GDM1 (cell line): ENCODE results near the gene KIF26A.
A peak's percentile ranks its signal among the peaks of the same experiment; 100 is the strongest.

Experiments
- DNase-seq: peaks from one replicate; lab custom pipeline; 2025; lab: John Stamatoyannopoulos, UW

KIF26A gene

DNA sequence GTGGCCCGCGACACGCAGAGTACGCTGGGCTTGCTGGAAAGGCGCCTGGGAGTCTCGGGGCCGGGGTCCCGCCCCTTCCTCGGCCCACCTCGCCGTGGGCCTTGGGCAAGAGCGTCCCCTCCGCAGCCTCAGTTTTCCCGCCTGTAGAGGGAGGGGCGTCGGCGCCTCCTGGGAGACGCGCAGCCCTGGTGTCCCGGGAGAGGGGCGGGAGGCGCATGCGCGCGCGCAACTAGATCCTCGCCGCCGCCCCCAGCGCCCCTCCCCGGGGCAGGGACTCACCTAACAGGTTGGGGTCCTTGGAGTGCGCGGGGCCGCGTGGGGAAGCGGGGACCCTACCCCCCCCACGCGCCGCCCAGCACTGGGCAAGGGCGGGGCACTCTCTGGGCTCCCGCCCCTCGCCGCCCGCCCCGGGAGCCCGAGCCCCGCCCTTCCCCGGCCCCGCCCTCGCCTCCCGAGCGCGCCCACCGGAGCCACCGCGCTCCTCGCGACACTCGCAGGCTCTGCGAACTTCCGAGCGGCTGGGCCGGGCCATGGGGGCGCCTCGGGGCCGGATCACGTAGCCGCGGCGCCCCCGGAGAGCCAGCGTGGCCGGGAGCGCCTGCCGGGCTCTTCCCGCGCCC is at the start of gene KIF26A:
Gene KIF26A, plus strand, starts transcription at position 490 of the 620 bp plus-strand sequence. CDS start 136 bp downstream, outside the sequence.
- no peak for DNase-seq

DNA sequence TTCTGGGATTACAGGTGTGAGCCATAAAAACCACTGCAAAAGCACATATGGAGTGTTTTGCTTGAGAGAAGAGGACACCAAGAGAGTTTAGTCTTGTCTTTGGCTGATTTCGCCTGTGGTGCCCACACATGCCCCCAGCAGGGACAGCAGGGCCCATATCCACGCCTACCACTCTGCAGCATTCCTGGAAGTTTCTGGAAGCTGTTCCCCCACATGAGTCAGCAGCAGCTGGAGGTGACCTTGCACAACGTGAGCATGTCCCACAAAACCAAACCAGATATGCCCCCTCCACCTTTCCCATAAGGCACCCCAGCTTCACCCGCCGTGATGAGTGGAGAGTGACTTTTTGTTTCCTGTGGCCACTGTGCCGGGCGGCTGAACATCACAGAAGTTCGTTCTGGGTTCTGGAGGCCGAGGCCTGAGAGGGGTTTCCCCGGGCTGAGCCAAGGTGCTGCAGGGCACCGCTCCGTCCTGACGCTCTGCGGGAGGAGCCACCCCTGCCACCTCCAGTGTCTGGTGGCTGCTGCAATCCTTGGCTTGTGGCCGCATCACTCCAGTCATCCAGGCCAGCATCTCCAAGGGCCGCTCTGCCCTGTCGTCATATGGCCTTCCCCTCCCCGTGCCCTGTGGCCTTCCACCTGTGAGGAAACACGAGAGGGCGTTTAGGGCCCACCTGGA is 48.2 kb upstream of the KIF26A start:
- no peak for DNase-seq

DNA sequence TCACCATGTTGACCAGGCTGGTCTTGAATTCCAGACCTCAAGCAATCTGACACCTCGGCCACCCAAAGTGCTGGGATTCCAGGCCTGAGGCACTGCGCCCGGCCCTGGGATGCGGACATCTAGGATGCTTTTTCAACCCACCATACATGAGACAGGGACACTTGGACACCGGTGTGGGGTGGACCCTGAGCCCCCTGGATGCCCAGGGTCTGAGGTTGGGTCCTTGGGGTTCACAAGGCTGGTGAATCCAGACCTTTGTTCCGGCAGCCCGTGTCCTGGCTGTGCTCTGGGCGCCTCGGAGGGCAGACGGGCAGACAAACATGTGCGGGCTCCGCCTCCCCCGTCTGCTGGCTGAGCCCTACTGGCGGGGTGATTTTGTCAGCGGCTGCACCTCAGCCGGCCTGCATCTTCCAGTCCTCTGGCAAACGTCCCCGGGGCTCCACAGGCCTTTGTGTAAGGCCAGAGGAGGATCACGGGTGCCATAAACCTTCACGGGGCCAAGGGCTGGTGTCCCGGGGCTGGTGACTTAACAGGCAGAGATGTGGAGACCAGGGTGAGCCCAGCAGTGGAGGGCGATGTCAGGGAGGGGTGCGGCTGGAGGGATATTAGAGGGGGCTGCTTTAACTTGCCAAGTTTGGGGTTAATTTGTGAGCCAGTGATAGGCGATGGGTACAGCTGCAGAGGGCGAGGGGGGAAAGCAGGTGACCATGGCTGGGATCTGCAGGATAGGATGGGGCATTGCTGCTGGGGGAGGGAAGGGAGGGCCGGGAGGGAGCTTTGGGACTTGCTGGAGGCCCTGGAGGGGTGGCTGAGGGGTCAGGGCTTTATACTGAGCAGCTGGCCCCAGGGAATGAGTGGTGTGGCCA is 47.1 kb upstream of the KIF26A start:
- no peak for DNase-seq

DNA sequence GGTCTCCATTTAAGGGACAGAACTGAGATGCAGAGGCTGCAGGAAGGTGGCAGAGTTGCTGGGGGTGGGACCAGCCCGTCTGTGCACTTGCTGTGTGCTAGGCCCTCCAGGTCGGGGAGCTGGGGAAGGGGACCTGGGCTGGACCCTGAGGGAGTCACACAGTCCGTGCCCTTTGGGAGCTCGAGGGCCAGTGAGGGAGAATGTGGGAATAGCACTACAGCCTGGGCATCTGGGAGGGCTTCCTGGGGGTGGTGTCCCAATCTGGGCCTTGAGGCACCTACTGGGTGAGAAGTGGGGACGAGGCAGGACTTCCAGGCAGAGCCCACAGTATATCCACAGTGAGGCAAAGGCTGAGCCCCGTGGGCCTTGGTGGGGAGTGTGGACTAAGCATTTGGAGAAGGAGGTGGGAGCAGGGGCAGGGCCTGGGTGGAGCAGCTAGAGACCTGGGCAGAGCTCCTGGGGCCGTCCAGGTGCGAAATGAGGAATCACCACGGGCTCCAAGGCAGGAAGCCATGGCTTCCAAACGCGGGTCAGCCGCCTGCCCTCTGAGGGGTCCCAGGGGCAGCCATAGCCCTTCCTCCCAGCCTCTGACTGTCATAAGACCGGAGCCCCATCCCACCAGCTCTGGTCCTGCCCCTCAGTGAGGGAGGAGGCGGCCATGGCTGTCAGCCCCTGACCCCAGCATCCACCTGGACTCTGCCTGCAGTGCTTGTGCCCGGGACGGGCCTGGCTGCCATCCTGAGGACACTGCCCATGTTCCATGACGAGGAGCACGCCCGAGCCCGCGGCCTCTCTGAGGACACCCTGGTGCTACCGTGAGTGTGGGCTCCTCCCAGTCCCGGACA is 46.2 kb upstream of the KIF26A start:
- no peak for DNase-seq

DNA sequence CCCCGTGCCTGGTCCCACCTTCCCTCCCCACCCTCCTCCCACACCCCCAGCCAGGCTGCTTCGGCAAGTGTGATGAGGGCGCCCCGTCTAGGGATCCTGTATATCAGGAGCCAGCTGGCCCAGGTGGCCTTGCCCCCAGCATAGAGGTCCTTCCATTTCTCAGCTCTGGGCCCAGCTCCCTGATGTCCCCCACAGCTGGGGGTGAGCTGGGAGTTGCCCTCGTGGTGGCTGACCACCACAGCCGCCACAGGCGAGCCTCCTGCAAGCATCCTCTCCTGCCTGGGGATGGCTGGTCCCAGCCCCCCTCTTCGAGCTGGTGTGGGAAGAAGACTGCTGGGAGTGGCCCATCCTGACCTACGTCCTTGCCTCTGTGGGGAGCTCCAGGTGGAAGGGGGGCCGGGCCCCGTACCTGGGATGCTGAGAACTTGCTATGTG is 45.4 kb upstream of the KIF26A start:
- no peak for DNase-seq

DNA sequence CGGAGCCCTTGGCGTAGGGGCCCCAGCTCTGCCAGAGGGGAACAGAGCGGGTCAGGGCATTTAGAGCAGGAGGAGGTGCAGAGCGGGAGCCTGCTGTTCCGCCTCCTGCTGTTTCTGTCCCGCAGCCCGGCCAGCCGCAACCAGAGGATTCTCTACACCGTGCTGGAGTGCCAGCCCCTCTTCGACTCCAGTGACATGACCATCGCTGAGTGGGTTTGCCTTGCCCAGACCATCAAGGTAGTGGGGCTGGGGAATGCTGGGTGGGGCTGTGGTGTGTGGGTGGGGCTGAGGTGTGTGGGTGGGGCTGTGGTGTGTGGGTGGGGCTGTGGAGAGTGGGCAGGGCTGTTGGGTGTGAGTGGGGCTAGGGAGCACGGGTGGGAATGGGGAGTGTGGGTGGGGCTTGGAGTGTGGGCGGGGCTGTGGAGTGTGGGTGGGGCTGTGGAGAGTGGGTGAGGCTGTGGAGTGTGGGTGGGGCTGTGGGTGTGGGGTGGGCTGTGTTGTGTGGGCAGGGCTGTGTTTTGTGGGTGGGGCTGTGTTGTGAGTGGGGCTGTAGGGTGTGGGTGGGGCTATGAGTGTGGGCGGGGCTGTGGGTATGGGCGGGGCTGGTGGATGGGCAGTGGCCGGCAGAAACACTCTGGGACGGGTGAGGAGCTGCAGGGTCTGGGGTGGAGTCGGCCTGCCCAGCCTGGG is 44.9 kb upstream of the KIF26A start:
- DNase-seq, result no peak

DNA sequence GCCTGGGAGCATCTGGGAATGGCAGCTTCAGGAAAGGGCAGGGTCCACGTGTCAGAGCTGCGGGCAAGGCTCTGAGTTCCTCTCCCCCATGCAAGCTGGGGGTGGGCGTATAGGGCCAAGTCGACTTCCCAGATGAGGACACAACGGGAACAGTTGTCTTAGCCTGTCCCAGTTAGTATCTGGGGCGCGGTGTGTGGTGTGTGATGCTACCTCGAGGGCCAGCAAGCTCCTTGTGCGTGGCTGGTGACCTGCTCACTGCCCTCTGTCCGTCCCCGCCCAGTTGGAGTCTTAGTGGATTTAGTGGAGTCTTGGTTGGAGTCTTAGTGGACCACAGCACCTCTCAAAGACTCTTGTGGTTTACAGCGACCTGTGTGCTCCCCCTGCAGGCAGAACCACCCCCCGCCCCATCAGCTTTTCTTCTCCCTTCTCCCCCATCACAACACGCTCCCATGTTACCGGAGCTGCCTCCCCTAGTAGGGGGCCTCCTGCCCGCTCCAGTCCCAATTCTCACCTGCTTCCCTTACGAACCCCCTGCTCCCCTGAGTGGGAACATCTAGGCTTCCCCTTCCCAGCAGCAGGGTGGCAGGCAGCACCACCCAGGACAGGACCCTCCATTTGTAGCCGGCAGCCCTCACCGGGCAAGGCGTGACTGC is 44.2 kb upstream of the KIF26A start:
- DNase-seq, result no peak

DNA sequence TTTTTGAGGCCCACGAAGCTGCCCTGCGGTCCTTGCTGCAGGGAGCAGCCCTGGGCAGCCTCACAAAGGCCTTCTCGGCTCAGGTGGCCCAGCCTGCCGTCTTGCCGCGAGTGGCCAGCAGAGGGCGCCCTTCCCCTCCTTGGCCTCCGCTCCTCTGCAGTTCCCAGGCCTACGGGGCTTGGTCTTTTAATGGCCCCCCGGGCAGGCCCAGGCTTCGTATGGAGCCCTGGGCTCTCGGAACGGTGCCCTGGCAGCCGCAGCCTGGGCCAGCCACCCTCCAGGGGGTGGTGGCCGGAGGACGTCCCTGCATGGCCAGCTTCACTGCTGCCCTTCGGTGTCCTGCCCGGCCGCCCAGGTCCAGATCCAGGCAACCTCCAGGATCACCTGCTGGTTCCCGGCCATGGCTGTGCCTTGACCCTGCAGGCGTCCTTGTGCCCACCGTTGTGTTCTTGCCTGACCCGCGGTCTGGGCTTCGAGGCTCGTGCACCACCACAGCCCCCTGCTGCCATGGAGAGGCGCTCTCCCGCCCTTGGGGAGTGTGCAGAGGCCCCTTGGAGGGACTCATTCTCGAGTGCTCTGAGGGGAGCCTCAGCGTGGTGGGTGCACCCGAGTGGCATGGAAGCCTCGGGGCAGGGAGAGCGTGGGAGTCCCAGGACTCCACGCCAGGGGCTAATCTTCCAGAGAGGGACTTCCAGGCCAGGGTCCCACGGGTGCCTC is 43.5 kb upstream of the KIF26A start:
- DNase-seq, result peak; percentile 49

DNA sequence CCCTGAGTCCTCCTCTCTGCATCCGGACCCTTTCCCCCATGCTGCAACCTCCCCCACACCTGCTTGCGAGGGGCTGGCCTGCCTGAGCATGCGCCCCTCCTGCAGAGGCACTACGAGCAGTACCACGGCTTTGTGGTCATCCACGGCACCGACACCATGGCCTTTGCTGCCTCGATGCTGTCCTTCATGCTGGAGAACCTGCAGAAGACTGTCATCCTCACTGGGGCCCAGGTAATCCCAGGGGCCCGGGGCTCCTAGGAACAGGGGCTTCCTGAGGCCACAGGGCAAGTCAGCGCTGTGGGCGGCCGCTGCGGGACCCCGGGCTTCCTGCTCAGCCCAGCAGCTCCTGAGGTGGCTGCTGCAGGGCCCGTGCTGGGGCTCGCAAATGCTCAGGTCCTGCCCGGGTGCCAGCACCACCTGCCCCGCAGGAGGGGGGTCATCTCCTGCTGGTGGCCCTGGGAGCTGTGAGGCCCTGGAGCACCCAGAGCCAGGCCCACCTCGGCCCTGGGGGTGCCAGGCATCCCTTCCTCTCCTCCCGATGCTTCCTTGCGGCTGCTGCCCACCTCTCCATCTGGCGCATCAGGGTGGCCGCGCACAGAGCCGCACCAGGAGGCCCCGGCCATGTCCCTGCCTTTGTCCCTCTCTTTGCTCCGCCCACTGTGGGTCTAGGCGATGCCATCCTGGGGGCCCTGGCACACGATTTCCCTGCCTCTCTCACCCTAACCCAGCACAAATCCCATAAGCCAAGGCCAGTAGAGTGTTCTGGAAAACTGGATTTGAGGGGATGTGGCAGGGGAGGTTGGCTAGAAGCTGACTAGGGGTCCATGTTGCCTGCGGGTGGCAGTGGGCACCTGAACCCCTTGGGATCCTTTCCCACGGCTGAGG is 42.7 kb upstream of the KIF26A start:
- no peak for DNase-seq

DNA sequence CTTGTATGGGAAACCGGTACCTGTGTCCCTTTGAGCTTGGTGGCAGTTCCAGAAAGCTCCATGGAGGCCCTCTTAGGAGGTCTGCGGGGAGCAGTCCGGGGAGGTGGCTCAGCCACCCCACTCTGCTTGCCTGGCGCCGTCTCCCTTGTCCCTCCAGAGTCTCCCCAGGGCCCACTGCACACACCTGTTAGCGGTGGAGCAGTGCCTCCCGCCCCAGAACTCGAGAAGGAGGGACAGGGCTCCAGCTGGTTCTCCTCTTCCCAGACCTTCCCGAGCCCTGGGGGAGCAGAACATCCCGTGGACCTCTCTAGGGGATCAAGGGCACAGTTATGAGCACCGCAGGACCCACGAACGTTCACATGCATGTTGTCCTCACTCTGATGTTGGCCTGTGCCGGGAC is 42.1 kb upstream of the KIF26A start:
- DNase-seq, result no peak

DNA sequence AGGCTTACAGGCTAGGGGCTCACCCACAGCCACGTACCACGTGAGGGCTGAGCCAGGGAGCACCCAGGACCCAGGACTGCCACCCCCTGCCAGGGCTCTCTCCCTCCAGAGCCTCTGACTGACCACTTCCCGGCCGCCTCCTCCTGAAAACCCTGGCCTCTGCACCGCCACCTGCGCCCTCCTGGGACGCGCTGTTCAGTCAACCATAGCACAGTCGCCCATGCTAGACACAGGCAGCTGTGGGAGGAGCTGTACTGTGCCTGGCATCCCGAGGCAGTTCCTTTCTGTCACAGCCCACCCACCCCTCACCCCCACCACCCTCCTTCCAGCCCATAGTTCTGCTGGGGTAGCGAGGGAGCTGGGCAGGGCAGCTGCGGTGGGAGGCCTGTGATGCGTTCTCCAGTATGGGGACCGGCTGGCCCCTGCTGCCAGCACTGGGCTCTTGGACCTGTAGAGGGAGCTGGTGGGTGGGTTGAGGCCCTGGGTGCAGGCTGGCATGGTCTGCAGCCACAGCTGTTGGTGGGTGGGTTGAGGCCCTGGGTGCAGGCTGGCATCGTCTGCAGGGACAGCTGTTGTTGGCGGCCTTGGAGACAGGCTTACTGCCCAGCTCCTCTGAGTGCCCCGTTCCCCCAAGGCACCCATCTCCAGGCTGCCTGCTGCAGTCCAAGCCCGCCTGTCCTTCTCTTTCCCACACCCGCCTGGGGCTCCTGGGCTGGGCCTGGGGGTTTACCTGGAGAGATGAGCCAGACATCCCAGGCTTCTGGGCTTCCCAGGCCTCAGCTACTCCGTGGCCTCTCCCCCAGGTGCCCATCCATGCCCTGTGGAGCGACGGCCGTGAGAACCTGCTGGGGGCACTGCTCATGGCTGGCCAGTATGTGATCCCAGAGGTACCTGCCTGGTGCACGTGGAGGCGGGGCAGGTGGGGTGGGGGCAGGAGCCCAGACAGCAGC is 41.4 kb upstream of the KIF26A start:
- DNase-seq, result no peak

DNA sequence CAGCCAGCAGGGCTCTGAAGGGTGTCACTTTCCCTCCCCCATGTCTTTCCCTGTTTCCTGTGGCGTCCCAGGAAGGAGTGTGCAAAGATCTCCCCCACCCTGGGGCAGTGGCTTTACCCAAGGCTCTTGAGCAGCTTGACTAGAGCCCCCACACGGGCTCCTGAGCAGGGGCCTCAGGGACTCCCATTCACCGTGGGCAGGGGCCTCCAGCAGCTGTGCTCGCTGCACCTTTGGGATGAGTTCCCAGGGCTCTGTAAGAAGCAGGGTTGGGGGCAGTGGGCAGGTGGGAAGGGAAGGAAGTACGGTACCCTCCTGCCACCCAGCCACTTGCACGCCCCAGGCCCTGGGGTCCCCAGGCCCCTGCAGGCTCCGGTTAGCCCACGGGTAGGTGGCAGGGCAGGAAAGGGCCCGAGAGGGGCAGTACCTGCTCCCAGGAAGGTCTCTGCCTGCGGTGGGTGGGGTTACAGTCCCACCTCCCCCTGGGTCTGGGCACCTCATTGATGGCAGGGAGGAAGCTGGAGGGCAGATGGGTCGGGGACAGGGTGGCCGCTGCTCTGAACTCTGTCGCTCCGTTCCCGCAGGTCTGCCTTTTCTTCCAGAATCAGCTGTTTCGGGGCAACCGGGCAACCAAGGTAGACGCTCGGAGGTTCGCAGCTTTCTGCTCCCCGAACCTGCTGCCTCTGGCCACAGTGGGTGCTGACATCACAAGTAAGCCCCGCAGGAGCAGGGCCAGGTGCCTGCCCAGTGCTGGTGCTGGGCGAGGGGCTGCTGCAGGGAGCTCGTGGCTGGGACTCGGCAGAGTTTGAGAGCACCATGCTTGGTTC is 39.9 kb upstream of the KIF26A start:
- no peak for DNase-seq

DNA sequence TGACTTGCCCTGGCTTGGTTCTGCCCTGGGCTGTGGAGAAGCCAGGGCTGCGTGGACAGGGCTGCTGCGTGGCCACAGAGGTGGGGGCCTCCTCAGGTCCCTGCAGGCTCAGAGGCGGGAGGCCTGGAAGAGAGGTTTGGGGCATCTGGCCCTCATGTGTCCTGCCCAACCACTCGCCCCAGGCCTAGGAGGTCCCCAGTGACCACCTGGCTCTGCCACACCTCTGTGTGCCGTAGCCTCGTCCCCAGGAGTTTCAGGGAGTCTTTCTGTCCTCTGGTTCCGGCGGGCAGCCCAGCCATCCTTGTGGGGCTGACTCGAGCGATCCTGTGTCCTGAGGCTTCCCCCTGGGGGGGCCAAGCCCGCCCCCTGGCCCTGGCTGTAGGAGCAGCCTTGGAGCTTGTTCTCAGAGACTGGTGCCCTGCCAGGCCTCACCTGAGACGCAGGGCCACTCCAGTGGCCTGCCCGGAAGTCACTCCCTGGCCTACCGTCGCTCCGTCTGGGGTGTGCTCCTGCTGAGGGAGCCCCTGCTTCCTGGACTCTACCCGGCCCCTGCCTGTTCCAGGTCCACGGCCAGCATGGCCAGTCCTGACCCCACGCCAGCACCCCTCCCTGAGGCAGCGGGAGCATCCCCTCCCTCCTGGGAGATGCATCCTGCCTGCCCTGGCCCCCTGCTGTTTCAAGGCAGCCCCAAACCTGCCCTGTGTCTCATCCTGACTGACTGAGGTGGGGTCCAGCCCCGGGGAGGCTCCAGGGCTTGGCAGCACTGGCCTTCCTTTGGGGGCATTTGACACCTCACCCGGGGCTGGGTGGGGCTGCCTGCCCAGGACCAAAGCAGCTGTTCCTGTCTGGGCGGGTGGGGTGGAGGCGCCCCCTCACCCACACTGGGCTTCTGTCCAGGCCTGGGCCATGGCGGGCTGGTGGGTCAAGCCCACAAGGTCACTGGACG is 39.0 kb upstream of the KIF26A start:
- no peak for DNase-seq

DNA sequence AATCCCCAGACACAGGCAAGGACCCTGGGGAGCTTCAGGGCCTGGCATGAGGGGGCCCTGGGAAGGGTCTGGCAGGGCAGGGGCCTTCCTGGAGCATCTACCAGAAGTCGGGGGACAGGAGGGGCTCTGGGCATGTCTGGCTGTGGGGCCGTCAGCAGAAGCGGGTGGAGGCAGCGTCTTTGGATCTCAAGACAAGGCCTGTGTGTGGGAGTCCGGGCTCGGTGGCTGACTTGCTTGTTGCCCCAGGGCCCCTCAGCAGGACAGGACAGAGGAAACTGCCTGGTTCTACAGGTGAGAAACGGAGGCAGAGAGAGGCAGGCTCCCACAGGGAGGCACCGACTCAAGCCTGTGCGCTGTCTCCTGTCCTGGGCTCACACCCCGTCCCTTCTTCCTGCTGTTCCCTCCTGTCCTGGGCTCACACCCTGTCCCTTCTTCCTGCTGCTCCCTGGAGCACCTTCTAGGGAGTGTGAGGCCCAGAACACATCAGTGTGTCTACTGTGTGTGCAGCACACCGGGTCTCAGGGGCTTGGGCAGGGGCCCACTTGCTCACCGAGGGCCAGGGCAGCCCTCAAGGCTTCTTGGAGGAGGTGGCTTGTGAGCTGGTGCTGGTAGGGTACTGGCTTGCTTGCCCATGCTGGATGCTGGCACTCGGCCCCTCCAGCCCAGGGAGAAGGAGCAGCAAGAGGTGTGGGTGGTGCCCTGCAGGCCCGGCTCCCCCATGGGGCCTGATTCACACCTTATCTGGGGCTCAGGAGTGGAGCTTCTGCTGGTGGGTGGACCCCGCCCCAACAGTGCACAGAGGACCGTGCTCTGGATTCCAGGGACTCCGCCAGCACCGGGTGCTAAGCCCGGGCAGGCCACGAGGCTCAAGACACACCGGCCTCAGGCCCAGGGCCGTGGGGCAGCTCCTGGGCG is 38.0 kb upstream of the KIF26A start:
- DNase-seq, result no peak

DNA sequence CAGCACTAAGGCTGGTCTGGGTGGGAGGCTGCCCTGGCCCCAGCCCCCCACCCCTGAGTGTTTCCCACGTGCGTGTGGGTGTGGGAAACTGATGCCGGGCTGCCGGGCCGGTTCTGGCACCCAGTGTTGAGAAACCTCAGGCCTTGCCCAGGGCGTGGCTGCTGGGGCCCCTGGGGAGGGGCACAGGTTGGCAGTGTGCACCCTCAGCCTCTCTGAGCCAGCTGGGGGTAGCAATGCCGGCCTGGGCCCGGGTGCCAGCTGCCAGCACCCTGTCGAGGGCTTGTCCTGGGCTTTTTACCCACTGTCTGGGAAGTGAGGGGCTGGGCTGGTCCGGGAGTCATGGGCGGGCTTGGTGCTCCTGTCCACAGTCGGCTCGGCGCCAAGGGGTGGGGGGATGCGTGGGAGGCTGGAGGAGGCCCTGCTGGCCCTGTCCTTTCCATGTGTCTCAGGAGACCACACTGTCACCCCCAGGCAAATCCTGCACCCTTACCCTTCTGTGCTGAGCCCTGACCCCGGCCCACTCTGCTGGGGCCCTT is 37.2 kb upstream of the KIF26A start:
- no peak for DNase-seq
